Stimulated activated CD4-positive, alpha-beta T cell treated with anti-CD3 and anti-CD28 coated beads, Interleukin-2, amount 100 ng/mL, for 4 hours (primary cell): ENCODE results near the gene HGFAC.

Source experiments
- DNase-seq: peaks from one replicate; pipeline ENCODE4 v3.0.0-alpha.2; 2020; ENCODE audit warnings: low read depth

Gene HGFAC

GRCh38 chr4:3486541-3487540 lies 45.1 kb downstream of the HGFAC start:
- DNase-seq, result no peak

GRCh38 chr4:3487861-3488260 lies 46.1 kb downstream of the HGFAC start:
- DNase-seq, result no peak

- DNase-seq, result no peak
Measured at GRCh38 chr4:3488820-3489219, 47.1 kb downstream of the HGFAC start.

GRCh38 chr4:3489451-3489962 lies 47.7 kb downstream of the HGFAC start:
- DNase-seq, result no peak

- no peak for DNase-seq
Measured at GRCh38 chr4:3491681-3492405, 50.1 kb downstream of the HGFAC start.

- DNase-seq, result no peak
Measured at GRCh38 chr4:3492741-3493719, 51.3 kb downstream of the HGFAC start.

- DNase-seq, result no peak
Measured at GRCh38 chr4:3493720-3494461, 52.1 kb downstream of the HGFAC start.

GRCh38 chr4:3494462-3494871 lies 52.7 kb downstream of the HGFAC start:
- no peak for DNase-seq

- no peak for DNase-seq
Measured at GRCh38 chr4:3495204-3495975, 53.6 kb downstream of the HGFAC start.

GRCh38 chr4:3496021-3496420 lies 54.3 kb downstream of the HGFAC start:
- no peak for DNase-seq

GRCh38 chr4:3497095-3497494 lies 55.3 kb downstream of the HGFAC start:
- DNase-seq, result no peak

- DNase-seq, result no peak
Measured at GRCh38 chr4:3497523-3498389, 56.0 kb downstream of the HGFAC start.

- DNase-seq, result no peak
Measured at GRCh38 chr4:3498407-3498806, 56.6 kb downstream of the HGFAC start.
